ENCODE data around the gene ZNF655. TPM values are rescaled to one million over a fixed set of nuclear protein-coding genes. Genes with fewer than 3 reads are reported as not detected.

ZNF655 gene
- polyA plus RNA-seq, 3 donors, result 61.6 to 151 (median 62.2) TPM

- peaks cover 0 to 4% (median 0%) of the 10 kb centered on the region in 7 donors for H3K9me3 Mint-ChIP-seq
- WGBS (ENCODE audit: insufficient coverage), result no CpG with 5 or more reads among the region's 3 CpGs
- Histone ChIP-seq H3K4me2 (replicated peaks; ENCODE audit: extremely low read depth, low read length, poor library complexity, severe bottlenecking) (no peak overlapping the region), H3K9me3 (replicated peaks in 1 of 2; ENCODE audit: control insufficient read depth in 1 of 2, insufficient read depth in 1 of 2, low read length in 2 of 2) (no peaks in the 10 kb centered on the region), H3K9ac (ENCODE audit: insufficient read depth, low read length, poor library complexity, severe bottlenecking) (no peak overlapping the region), H3K4me3 (replicated peaks in 1 of 3; ENCODE audit: low read depth in 2 of 3, low read length in 3 of 3) (no peak overlapping the region), H3K36me3 (replicated peaks in 1 of 2; ENCODE audit: control insufficient read depth in 1 of 2, insufficient read depth in 2 of 2, low read length in 2 of 2) (peaks cover 19 to 28% of the 10 kb centered on the region in 2 donors), H4K20me1 (ENCODE audit: insufficient read depth, low read length) (no peaks in the 10 kb centered on the region), H2AFZ (ENCODE audit: insufficient read depth, low read depth, low read length, poor library complexity, severe bottlenecking) (no peak overlapping the region), H3K27me3 (ENCODE audit: control insufficient read depth in 2 of 2, insufficient read depth in 2 of 2, low read length in 2 of 2) (peaks cover 16 to 20% of the 10 kb centered on the region in 2 donors), H3K4me1 (ENCODE audit: control insufficient read depth in 1 of 2, insufficient read depth in 2 of 2, low read length in 2 of 2) (peaks cover 13% of the 10 kb centered on the region in 2 donors), H3K79me2 (ENCODE audit: insufficient read depth, low read length) (no peaks in the 10 kb centered on the region), H3K27ac (ENCODE audit: low read depth in 1 of 2, low read length in 2 of 2) (no peak overlapping the region)
- no peak overlapping the region for H3K4me3 Mint-ChIP-seq
- H3K27me3 Mint-ChIP-seq (ENCODE audit: low read depth in 3 of 3), result peaks cover 17 to 23% (median 20%) of the 10 kb centered on the region in 3 donors
- intact Hi-C loops (cut with micrococcal nuclease), result no loop called here
- TF ChIP-seq, protein P1, sequence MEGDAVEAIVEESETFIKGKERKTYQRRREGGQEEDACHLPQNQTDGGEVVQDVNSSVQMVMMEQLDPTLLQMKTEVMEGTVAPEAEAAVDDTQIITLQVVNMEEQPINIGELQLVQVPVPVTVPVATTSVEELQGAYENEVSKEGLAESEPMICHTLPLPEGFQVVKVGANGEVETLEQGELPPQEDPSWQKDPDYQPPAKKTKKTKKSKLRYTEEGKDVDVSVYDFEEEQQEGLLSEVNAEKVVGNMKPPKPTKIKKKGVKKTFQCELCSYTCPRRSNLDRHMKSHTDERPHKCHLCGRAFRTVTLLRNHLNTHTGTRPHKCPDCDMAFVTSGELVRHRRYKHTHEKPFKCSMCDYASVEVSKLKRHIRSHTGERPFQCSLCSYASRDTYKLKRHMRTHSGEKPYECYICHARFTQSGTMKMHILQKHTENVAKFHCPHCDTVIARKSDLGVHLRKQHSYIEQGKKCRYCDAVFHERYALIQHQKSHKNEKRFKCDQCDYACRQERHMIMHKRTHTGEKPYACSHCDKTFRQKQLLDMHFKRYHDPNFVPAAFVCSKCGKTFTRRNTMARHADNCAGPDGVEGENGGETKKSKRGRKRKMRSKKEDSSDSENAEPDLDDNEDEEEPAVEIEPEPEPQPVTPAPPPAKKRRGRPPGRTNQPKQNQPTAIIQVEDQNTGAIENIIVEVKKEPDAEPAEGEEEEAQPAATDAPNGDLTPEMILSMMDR (IDR thresholded peaks at IDR 0.05), result no peak
- no peak for DNase-seq
- H3K36me3 Mint-ChIP-seq, result peaks cover 27 to 28% of the 10 kb centered on the region in 2 donors
- peaks cover 18% of the 10 kb centered on the region for H3K4me1 Mint-ChIP-seq
- H3K27ac Mint-ChIP-seq, result no peak overlapping the region
Measured at GRCh38 chr7:99576251-99576650, 17.8 kb downstream of the ZNF655 start.

- H2AFZ ChIP-seq (ENCODE audit: insufficient read depth, low read depth, low read length, poor library complexity, severe bottlenecking), result peak overlapping the region; percentile 67
- H3K9me3 ChIP-seq (replicated peaks in 1 of 2; ENCODE audit: control insufficient read depth in 1 of 2, insufficient read depth in 1 of 2, low read length in 2 of 2), result no peaks in the 10 kb centered on the region
- peak overlapping the region; percentile 76 for H3K4me2 ChIP-seq (replicated peaks; ENCODE audit: extremely low read depth, low read length, poor library complexity, severe bottlenecking)
- no peak for DNase-seq
- Mint-ChIP-seq H3K4me3 (peak overlapping the region in 1 of 2 donors; percentile 87), H3K27me3 (ENCODE audit: low read depth in 3 of 3) (peaks cover 21 to 41% (median 24%) of the 10 kb centered on the region in 3 donors), H3K4me1 (peaks cover 18% of the 10 kb centered on the region), H3K9me3 (peaks cover 0 to 4% (median 0%) of the 10 kb centered on the region in 7 donors), H3K36me3 (no peaks in the 10 kb centered on the region), H3K27ac (no peak overlapping the region)
- 56% methylated on average over 3 of the region's 10 CpGs for WGBS (ENCODE audit: insufficient coverage)
- H3K4me1 ChIP-seq (ENCODE audit: control insufficient read depth in 1 of 2, insufficient read depth in 2 of 2, low read length in 2 of 2), result peaks cover 13% of the 10 kb centered on the region in 2 donors
- peak overlapping the region in 2 of 3 experiments; percentile 17 to 68 for H3K4me3 ChIP-seq (replicated peaks in 1 of 3; ENCODE audit: low read depth in 2 of 3, low read length in 3 of 3)
- no peaks in the 10 kb centered on the region for H4K20me1 ChIP-seq (ENCODE audit: insufficient read depth, low read length)
- TF ChIP-seq, protein P1 (IDR thresholded peaks at IDR 0.05), result no peak
- no peaks in the 10 kb centered on the region for H3K36me3 ChIP-seq (replicated peaks in 1 of 2; ENCODE audit: control insufficient read depth in 1 of 2, insufficient read depth in 2 of 2, low read length in 2 of 2)
- intact Hi-C loops (cut with micrococcal nuclease), result no loop called here
- H3K79me2 ChIP-seq (ENCODE audit: insufficient read depth, low read length), result no peaks in the 10 kb centered on the region
- peaks cover 24 to 29% of the 10 kb centered on the region in 2 donors for H3K27me3 ChIP-seq (ENCODE audit: control insufficient read depth in 2 of 2, insufficient read depth in 2 of 2, low read length in 2 of 2)
- peak overlapping the region; percentile 64 for H3K9ac ChIP-seq (ENCODE audit: insufficient read depth, low read length, poor library complexity, severe bottlenecking)
- no peak overlapping the region for H3K27ac ChIP-seq (ENCODE audit: low read depth in 1 of 2, low read length in 2 of 2)
Measured at GRCh38 chr7:99579281-99579955, 21.0 kb downstream of the ZNF655 start.

All from CD14-positive monocyte (primary cell).